Measurements from ENCODE around the gene ZNF618.

DNA sequence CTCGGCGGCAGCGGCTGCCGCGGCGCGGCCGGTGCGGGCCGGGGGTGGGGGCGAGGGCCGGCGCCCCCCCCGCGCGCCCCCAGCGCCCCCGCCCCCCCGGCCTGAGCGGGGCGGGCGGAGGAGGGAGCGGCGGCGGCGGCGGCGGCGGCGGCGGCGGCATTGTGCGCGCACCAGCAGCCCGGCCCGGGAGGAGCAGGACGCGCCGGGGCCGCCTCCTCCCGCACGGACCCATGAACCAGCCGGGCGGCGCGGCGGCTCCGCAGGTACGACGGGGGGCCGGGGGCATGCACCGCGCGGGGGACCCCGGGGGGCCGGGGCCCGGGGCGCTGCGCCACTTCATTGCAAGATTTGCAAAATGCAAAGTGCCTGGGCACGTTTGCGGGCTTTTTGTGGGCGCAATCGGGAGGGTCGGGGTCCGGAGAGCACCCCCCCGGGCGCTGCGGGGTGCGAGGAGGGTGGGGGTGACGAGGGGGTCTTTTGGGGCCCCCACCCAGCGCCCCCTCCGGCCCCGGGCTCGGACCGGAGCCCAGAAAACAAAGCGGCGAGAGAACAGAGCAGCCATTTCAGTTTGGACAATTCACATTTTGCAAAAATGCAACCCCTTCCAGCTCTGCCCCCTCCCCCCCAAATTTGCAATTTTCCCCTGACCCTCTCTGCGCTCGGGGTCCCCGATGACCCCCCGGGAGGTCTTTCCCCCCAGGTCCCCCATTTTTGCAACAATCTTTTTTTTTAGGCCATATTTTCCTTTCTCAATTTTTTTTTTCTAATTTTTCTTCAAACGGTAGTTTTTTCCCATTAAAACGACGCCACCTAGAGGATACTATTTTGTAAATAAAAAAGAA lies at the start of gene ZNF618:
- TF ChIP-seq EP300 (IDR thresholded peaks at IDR 0.05) = no peak
- TF ChIP-seq, protein P1, sequence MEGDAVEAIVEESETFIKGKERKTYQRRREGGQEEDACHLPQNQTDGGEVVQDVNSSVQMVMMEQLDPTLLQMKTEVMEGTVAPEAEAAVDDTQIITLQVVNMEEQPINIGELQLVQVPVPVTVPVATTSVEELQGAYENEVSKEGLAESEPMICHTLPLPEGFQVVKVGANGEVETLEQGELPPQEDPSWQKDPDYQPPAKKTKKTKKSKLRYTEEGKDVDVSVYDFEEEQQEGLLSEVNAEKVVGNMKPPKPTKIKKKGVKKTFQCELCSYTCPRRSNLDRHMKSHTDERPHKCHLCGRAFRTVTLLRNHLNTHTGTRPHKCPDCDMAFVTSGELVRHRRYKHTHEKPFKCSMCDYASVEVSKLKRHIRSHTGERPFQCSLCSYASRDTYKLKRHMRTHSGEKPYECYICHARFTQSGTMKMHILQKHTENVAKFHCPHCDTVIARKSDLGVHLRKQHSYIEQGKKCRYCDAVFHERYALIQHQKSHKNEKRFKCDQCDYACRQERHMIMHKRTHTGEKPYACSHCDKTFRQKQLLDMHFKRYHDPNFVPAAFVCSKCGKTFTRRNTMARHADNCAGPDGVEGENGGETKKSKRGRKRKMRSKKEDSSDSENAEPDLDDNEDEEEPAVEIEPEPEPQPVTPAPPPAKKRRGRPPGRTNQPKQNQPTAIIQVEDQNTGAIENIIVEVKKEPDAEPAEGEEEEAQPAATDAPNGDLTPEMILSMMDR (IDR thresholded peaks at IDR 0.05) = peak in 1 of 4 experiments; percentile 51
